GM23248 (cell line): ENCODE results near the gene TMEM117.

Experiments used
- EZH2 ChIP-seq: fragments of 200-600 bp; sonication (generic); IDR thresholded peaks from 2 replicates; pipeline ENCODE4 v1.6.1; 2018; ENCODE audit warnings: antibody characterized with exemption, mild to moderate bottlenecking; ENCODE audit not compliant: insufficient read depth, poor library complexity, severe bottlenecking
- EZH2phosphoT487 ChIP-seq: fragments of 200-600 bp; sonication (generic); IDR thresholded peaks from 2 replicates; pipeline ENCODE4 v1.6.1; 2018; ENCODE audit warnings: antibody characterized with exemption, moderate library complexity, mild to moderate bottlenecking, low read depth; ENCODE audit not compliant: insufficient read depth

GRCh38 chr12:43898474-43898873 is 62.6 kb downstream of the TMEM117 start:
- TF ChIP-seq EZH2 = no peak
- TF ChIP-seq EZH2phosphoT487 = no peak
